Bronchial epithelial cell (primary cell): ENCODE results near the gene MAPRE3. TPM values are rescaled to one million over a fixed set of nuclear protein-coding genes. Genes with fewer than 3 reads are reported as not detected.

Experiments used
- DNase-seq: peaks from one replicate; pipeline ENCODE4 v3.0.0-alpha.2; 2010; ENCODE audit warnings: low read depth
- FAIRE-seq: peaks from 2 replicates; lab custom pipeline; 2011; peaks lifted over from hg19 to GRCh38; lab: Jason Lieb, UNC
- H3K27me3 ChIP-seq: 2 replicates; pipeline ENCODE4 v1.5.1; 2011; ENCODE audit warnings: low read length; ENCODE audit not compliant: control insufficient read depth, insufficient read depth
- H3K36me3 ChIP-seq: 2 replicates; pipeline ENCODE4 v1.5.1; 2011; ENCODE audit warnings: low read length; ENCODE audit not compliant: control insufficient read depth, insufficient read depth
- H3K4me3 ChIP-seq: 2 replicates; pipeline ENCODE4 v1.5.1; 2011; ENCODE audit warnings: mild to moderate bottlenecking, low read depth, low read length, control low read depth
- total RNA-seq: library from RNA; depleted of rRNA; stranded (reverse); fragments of >200 nt; gene quantifications from 2 replicates; pipeline ENCODE4 v1.2.1, GENCODE V29; 2014
- TF ChIP-seq, protein P1 (sequence below): IDR thresholded peaks from 2 replicates; pipeline ENCODE4 v1.5.1; 2011; ENCODE audit warnings: mild to moderate bottlenecking, moderate library complexity, low read length, control low read depth, inconsistent platforms; ENCODE audit not compliant: insufficient read depth, severe bottlenecking

Gene MAPRE3
- total RNA-seq, 1 donor from 2014 or later = 1.6 TPM

DNA sequence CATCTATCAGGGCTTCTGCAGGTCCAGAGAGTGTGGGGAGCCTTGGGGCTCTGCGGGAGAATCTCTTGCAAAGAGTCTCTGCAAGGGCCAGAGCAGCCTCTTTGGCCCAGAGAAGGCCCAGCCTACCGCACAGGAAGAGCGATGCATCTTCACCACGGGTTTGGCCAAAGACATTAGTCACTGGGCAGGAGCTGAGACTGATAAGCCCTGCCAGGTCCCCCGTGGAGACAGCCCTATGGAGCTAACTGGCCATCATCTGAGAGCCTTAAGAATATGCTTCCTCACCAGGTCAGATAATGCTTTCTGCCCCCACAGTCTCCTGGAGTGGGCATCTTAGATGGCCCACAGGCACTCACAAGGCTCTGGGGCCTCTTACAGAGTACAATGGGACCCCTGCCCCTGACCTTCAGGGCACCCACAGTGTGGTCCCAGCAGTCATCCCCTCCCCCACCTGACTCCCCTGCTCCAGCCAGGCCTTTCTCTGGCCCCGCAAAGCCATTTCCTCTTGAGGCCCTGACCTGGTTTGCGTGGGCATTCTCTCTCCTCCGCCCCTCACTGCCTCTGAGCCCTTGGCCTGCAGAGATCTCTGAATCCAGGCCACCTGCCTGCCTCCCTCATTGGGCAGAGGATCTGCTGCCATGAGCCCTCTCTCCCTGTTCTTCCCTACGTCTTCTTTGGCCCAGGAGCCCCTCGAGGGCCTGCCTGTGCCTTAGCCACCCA, 31.9 kb upstream of the MAPRE3 start:
- TF ChIP-seq, protein P1, sequence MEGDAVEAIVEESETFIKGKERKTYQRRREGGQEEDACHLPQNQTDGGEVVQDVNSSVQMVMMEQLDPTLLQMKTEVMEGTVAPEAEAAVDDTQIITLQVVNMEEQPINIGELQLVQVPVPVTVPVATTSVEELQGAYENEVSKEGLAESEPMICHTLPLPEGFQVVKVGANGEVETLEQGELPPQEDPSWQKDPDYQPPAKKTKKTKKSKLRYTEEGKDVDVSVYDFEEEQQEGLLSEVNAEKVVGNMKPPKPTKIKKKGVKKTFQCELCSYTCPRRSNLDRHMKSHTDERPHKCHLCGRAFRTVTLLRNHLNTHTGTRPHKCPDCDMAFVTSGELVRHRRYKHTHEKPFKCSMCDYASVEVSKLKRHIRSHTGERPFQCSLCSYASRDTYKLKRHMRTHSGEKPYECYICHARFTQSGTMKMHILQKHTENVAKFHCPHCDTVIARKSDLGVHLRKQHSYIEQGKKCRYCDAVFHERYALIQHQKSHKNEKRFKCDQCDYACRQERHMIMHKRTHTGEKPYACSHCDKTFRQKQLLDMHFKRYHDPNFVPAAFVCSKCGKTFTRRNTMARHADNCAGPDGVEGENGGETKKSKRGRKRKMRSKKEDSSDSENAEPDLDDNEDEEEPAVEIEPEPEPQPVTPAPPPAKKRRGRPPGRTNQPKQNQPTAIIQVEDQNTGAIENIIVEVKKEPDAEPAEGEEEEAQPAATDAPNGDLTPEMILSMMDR = no peak
- FAIRE-seq = no peak
- DNase-seq = no peak
- Histone ChIP-seq H3K36me3 (no peaks in the 10 kb centered on the region), H3K4me3 (no peak overlapping the region), H3K27me3 (peaks cover 4% of the 10 kb centered on the region)

DNA sequence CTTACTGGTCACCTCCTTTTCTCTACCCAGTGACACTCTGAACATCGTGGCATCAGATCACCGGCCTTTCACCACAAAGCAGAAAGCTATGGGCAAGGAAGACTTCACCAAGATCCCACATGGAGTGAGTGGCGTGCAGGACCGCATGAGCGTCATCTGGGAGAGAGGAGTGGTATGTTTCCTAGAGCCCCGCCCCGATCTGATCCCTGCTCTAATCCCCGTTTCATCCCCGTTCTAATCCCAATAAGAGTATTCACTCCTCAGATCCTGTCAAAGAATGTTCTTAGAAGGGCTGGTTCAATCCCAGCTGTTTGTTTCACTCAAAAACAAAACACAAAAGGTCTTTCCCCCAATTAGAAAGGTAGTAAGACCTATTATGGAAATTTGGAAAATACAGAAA, 30.4 kb upstream of the MAPRE3 start:
- DNase-seq = no peak
- TF ChIP-seq, protein P1 = no peak
- FAIRE-seq = no peak
- peaks cover 4% of the 10 kb centered on the region for H3K27me3 ChIP-seq
- H3K36me3 ChIP-seq = no peaks in the 10 kb centered on the region
- no peak overlapping the region for H3K4me3 ChIP-seq

DNA sequence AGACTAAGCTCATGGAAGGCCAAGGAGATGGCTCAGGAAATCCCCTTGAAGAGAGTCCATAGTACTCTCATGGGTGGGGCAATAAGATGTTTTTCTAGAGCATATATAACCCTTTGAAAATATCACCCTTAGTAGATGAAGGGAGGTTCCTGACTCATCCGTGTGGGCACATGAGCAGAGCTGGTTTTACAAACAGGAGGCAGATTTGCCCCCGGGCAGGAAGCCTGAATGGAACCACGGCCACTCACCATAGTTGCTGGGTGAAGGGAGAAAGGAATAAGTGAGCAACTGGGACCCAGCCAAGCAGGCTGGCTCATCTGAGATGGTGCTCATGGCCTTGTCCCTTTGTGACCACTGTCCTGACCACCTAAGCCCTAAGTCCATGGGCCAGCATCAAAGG, 29.0 kb upstream of the MAPRE3 start:
- DNase-seq (peak; percentile 77), FAIRE-seq (no peak)
- TF ChIP-seq, protein P1 = no peak
- no peak overlapping the region for H3K4me3 ChIP-seq
- H3K36me3 ChIP-seq = no peaks in the 10 kb centered on the region
- peaks cover 5% of the 10 kb centered on the region for H3K27me3 ChIP-seq

DNA sequence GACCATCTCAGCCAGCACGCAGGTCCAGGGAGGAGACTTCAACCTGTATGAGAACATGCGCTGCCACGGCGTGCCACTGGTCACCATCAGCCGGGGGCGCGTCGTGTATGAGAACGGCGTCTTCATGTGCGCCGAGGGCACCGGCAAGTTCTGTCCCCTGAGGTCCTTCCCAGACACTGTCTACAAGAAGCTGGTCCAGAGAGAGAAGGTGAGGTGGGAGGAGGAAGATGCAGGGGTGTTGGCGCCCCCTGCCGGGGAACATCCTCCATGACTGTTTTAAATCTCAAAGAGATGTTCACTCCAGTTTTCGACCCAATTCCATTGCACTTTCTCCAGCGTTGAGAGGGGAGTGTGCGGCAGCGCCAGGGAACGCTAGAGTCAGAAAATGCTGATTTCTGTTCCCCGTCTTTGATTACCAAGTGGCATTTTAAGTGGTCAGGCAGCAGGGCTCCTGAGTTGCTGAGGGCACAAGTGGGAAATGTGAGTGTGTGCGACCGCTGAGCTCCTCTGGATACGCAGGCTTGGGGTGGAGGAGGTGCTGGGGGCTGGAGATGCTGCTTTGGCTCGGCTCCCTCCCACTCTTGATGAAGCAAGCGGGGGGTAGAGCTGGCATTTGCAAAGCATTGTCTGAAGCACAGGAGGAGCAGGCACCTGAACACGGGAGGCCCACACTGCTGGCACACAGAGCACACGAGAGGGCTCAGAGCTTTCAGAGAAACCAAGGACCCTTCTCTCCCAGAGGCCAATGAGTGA, 27.7 kb upstream of the MAPRE3 start:
- FAIRE-seq = no peak

DNA sequence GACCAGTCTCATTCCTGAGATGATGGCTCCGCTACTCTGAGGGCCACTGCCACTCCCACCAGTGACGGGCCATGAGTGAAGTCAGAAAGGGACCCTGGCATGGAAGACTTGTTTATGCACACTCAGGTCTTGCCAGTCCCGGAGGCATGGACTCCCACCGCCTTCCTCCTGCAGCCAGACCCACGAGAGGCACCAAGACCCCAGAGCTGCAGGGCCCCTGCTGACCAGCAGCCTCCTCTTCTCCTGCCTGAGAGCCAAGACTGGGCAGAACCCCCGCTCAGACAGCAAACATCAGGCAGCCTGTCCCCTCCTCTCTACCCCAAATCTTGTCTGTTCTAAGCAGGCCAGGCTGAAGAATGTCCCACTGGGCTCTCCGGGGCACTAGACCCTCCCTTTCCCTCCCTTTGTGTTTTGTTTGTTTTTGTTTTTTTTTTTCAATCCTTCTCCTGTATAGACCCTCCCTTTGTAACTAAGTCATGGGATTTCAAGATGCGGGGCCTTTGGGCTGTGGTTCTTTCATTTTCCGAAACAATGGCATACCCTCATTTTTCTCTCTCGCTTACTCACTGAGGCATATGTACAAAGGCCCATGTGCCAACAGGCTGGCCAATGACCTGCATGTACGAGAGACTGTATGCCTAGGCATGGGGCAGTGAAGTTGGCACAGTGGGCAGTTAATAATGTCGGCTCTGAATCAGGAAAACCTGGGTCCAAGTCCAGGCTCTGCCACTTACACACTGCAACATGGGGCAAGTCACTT, 24.3 kb upstream of the MAPRE3 start:
- H3K4me3 ChIP-seq = no peak overlapping the region
- TF ChIP-seq, protein P1 = no peak
- DNase-seq = no peak
- peaks cover 5% of the 10 kb centered on the region for H3K27me3 ChIP-seq
- H3K36me3 ChIP-seq = no peaks in the 10 kb centered on the region
- no peak for FAIRE-seq

More for the DNA sequence above, 27.7 kb upstream of the MAPRE3 start:
- TF ChIP-seq, protein P1 = peak; percentile 87
- DNase-seq = peak; percentile 35
- H3K27me3 ChIP-seq = peaks cover 5% of the 10 kb centered on the region
- H3K36me3 ChIP-seq = no peaks in the 10 kb centered on the region
- H3K4me3 ChIP-seq = no peak overlapping the region
